Measurements from ENCODE around the gene NCBP1. TPM values are rescaled to one million over a fixed set of nuclear protein-coding genes. Genes with fewer than 3 reads are reported as not detected.

The NCBP1 gene
- total and polyA plus RNA-seq, 4 experiments from 2014 or later: 12.5 to 50.8 (median 30.3) TPM

DNA sequence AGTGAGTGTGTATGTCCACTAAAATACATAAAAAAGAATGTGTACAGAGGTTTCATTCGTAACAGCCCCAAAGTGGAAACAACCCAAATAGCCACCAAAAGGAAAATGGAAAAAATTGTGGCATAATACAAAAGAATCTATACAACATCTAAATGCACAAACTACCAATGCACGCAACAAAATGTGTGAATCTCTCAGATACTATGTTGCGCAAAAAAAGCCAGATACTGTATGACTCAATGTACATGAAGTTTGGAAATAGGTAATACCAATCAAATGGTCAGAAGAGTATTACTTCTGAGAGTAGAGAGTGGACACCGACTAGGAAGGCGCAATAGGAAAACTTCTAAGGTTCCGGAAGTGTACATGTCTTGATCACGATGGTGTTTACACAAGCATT, 61.1 kb downstream of the NCBP1 start:
- POLR2A ChIA-PET (ENCODE audit: partially characterized antibody): interaction anchor here (1.5 kb wide), 1 partner anchor 9 kb away, joined by 4 read pairs; no protein-coding TSS in a partner anchor
- no peak for DNase-seq
- CTCF ChIA-PET (ENCODE audit: partially characterized antibody): no interaction called here
- no peaks in the 10 kb centered on the region for H3K27me3 Mint-ChIP-seq
- no peaks in the 10 kb centered on the region for H3K9me3 Mint-ChIP-seq
- Histone ChIP-seq H3K9me3 (ENCODE audit: control insufficient read depth in 1 of 2, low read length in 2 of 2) (no peaks in the 10 kb centered on the region), H3K27me3 (ENCODE audit: insufficient read depth, low read length) (no peaks in the 10 kb centered on the region), H3K27ac (ENCODE audit: low read depth, low read length) (peak overlapping the region; percentile 1), H3K4me3 (ENCODE audit: low read length in 2 of 2) (no peak overlapping the region), H3K4me1 (ENCODE audit: insufficient read depth, low read length) (peaks cover 44% of the 10 kb centered on the region), H3K36me3 (ENCODE audit: insufficient read depth, low read length) (peaks cover 7% of the 10 kb centered on the region)
- H3K27ac Mint-ChIP-seq: peak overlapping the region in 5 of 7 donors; percentile 51 to 86 (median 75)
- H3K4me1 Mint-ChIP-seq: peaks cover 41 to 58% (median 49%) of the 10 kb centered on the region in 4 donors
- intact Hi-C loops (cut with micrococcal nuclease): loop anchor here (5.0 to 10.0 kb wide), 4 partner anchors 208 to 1100 kb away; partner anchors contain the start of genes ANKS6, ANP32B and TBC1D2
- H3K36me3 Mint-ChIP-seq: peaks cover 21 to 31% of the 10 kb centered on the region in 2 donors
- peak overlapping the region in 7 of 8 donors; percentile 18 to 93 (median 66) for H3K4me3 Mint-ChIP-seq

DNA sequence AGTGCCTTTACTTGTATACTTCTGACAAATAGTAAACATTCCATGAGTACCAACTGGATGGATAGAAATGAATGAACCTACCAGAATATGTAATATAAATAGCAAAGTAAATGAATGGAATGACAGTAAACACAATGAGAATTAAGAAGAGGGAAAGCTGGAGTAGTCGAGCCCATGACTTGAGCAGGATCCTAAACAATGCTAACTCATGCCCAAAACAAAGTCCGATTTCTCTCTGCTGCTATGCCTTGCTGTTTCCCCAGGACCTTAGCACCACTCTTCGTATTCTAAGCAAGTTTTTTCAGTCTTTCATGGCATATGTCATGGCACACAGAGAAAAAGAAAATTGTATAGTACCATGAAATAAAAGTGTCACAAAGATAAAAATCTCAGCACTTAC, 61.8 kb downstream of the NCBP1 start:
- POLR2A ChIA-PET (ENCODE audit: partially characterized antibody): interaction anchor here (1.0 to 3.6 kb wide), 9 partner anchors 8 to 290 kb away, joined by 3 to 49 read pairs (median 7); partner anchors contain the start of genes NCBP1, TRMO and TSTD2
- Histone ChIP-seq H3K27me3 (ENCODE audit: insufficient read depth, low read length) (no peaks in the 10 kb centered on the region), H3K9me3 (ENCODE audit: control insufficient read depth in 1 of 2, low read length in 2 of 2) (no peaks in the 10 kb centered on the region), H3K27ac (ENCODE audit: low read depth, low read length) (peak overlapping the region; percentile 68), H3K4me3 (ENCODE audit: low read length in 2 of 2) (no peak overlapping the region), H3K36me3 (ENCODE audit: insufficient read depth, low read length) (peaks cover 7% of the 10 kb centered on the region), H3K4me1 (ENCODE audit: insufficient read depth, low read length) (peaks cover 44% of the 10 kb centered on the region)
- Mint-ChIP-seq H3K36me3 (peaks cover 17 to 29% of the 10 kb centered on the region in 2 donors), H3K4me3 (peak overlapping the region; percentile 86 to 96 (median 92)), H3K27ac (peak overlapping the region; percentile 24 to 98 (median 61)), H3K9me3 (no peaks in the 10 kb centered on the region), H3K4me1 (peaks cover 41 to 56% (median 49%) of the 10 kb centered on the region in 4 donors), H3K27me3 (no peaks in the 10 kb centered on the region)
- CTCF ChIA-PET (ENCODE audit: partially characterized antibody): interaction anchor here (1.3 to 3.6 kb wide), 2 partner anchors 14 to 228 kb away, joined by 4 to 17 read pairs; partner anchors contain the start of gene TRMO
- DNase-seq: no peak
- intact Hi-C loops (cut with micrococcal nuclease): loop anchor here (5.0 to 10.0 kb wide), 4 partner anchors 207 to 1099 kb away; partner anchors contain the start of genes ANKS6, ANP32B and TBC1D2

DNA sequence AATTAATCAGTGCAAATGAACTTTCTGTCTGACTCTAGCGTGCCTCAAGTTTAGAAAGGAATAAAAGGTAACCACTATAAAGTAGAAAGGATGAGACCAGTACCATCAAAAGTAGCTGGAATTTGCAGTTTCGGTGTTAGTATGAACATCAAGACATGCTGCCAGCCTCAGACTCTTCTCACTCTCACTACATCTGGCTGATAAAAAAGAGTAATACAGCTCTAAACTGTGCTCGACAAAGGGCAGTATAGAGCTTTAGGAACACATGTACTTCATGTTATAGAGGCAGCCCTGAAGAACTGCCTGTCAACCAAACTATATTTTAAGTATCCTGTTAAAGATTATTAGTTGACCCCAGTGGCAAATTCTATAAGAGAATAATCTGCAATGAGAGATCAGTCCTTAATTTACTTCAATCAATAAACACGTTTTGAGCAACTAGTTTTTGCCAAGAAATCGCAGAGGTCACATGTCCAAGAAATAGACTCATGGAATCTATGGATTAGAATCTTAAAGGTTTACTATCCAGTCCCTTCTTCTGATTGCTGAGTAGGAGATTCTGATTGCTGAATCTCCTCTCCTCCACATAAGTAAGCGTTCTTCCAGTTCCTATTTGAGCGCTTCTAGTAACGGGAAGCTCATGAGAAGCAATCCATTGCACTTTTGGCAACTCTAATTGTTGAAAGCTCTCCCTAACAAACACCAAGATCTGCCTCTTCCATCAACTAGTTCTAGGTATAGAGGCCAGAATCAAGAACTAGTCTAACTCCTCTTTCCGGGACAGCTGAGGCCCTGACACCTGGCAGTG, 62.6 kb downstream of the NCBP1 start:
- Histone ChIP-seq H3K9me3 (ENCODE audit: control insufficient read depth in 1 of 2, low read length in 2 of 2) (no peaks in the 10 kb centered on the region), H3K27ac (ENCODE audit: low read depth, low read length) (peak overlapping the region; percentile 68), H3K4me3 (ENCODE audit: low read length in 2 of 2) (peak overlapping the region; percentile 4 to 82), H3K27me3 (ENCODE audit: insufficient read depth, low read length) (no peaks in the 10 kb centered on the region), H3K36me3 (ENCODE audit: insufficient read depth, low read length) (peaks cover 1% of the 10 kb centered on the region), H3K4me1 (ENCODE audit: insufficient read depth, low read length) (peaks cover 44% of the 10 kb centered on the region)
- CTCF ChIA-PET (ENCODE audit: partially characterized antibody): interaction anchor here (1.1 to 3.6 kb wide), 3 partner anchors 13 to 560 kb away, joined by 4 to 17 read pairs (median 4); partner anchors contain the start of genes TBC1D2 and TRMO
- Mint-ChIP-seq H3K36me3 (peaks cover 12 to 23% of the 10 kb centered on the region in 2 donors), H3K27me3 (no peaks in the 10 kb centered on the region), H3K9me3 (peaks cover 0 to 2% (median 0%) of the 10 kb centered on the region in 8 donors), H3K4me1 (peaks cover 41 to 56% (median 49%) of the 10 kb centered on the region in 4 donors), H3K4me3 (peak overlapping the region; percentile 86 to 96 (median 92)), H3K27ac (peak overlapping the region; percentile 86 to 98 (median 96))
- DNase-seq: peak in 1 of 5 donors; percentile 6
- POLR2A ChIA-PET (ENCODE audit: partially characterized antibody): interaction anchor here (0.6 to 3.6 kb wide), 22 partner anchors 8 to 561 kb away, joined by 3 to 49 read pairs (median 5); partner anchors contain the start of genes NCBP1, TRMO and TSTD2
- intact Hi-C loops (cut with micrococcal nuclease): loop anchor here (5.0 to 10.0 kb wide), 4 partner anchors 206 to 1099 kb away; partner anchors contain the start of genes ANKS6, ANP32B and TBC1D2

DNA sequence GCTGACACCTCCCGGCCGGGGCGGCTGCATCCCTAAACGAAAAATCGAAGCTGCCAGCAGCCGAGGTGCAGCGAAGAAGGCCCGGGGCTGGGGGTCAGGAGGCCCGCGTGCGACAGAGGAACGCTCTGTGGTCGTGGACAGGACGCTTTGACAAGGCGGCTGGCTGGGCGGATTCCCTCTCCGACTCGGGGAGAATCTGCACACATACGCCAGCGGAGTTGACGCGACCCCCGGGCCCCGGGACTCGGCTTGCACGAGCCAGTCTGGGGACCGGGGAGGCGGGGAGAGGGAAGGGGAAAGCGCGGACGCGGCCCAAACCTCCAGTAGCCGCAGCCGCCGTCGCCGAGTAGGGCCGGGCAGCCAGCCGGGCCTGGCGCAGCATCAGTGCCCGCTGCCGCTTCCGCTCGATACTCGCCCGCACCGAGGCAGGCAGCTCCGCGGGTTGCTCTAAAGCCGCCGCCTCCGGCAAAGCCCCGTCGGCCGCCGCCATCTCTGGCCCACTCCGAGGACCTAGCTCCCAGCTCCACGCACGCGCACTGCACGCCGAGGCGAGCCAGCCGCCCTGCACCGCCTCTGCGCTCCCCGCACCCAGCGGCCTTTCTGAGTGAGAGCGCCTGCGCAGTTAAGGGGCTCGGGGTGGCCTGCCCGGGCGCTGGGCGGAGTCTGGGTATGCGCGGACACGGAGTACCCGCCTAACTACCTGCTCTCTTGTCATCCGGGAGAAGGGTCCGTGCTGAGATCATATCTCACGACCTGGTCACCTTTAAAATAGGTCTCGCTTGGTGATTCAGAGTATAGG, 63.4 kb downstream of the NCBP1 start, which contains the start of gene XPA:
TSS of gene XPA (minus strand) at position 538 of the 799 bp plus-strand sequence. CDS start at position 490, 48 bp downstream.
- H3K27me3 Mint-ChIP-seq: no peaks in the 10 kb centered on the region
- ChIA-PET POLR2A (ENCODE audit: partially characterized antibody) (interaction anchor here (0.6 to 3.6 kb wide), 26 partner anchors 9 to 1130 kb away, joined by 3 to 49 read pairs (median 6); partner anchors contain the start of genes ANP32B, NCBP1, TBC1D2 and TRMO), CTCF (ENCODE audit: partially characterized antibody) (interaction anchor here (1.1 to 3.6 kb wide), 7 partner anchors 9 to 559 kb away, joined by 3 to 17 read pairs (median 4); partner anchors contain the start of genes TBC1D2 and TRMO)
- H3K9me3 Mint-ChIP-seq: peaks cover 0 to 2% (median 0%) of the 10 kb centered on the region in 8 donors
- Histone ChIP-seq H3K9me3 (ENCODE audit: control insufficient read depth in 1 of 2, low read length in 2 of 2) (no peaks in the 10 kb centered on the region), H3K4me1 (ENCODE audit: insufficient read depth, low read length) (peaks cover 44% of the 10 kb centered on the region), H3K36me3 (ENCODE audit: insufficient read depth, low read length) (no peaks in the 10 kb centered on the region), H3K4me3 (ENCODE audit: low read length in 2 of 2) (peak within 1 kb of the TSS; percentile 4 to 82), H3K27me3 (ENCODE audit: insufficient read depth, low read length) (no peaks in the 10 kb centered on the region), H3K27ac (ENCODE audit: low read depth, low read length) (peak within 1 kb of the TSS; percentile 68)
- intact Hi-C loops (cut with micrococcal nuclease): loop anchor here (1.0 to 10.0 kb wide), 5 partner anchors 64 to 1098 kb away; partner anchors contain the start of genes ANKS6, ANP32B, NCBP1 and TBC1D2
- peaks cover 41 to 56% (median 49%) of the 10 kb centered on the region in 4 donors for H3K4me1 Mint-ChIP-seq
- peak within 1 kb of the TSS; percentile 86 to 96 (median 92) for H3K4me3 Mint-ChIP-seq
- peak; percentile 96 to 97 (median 96) for DNase-seq
- H3K27ac Mint-ChIP-seq: peak within 1 kb of the TSS; percentile 86 to 98 (median 96)
- peaks cover 11 to 20% of the 10 kb centered on the region in 2 donors for H3K36me3 Mint-ChIP-seq

DNA sequence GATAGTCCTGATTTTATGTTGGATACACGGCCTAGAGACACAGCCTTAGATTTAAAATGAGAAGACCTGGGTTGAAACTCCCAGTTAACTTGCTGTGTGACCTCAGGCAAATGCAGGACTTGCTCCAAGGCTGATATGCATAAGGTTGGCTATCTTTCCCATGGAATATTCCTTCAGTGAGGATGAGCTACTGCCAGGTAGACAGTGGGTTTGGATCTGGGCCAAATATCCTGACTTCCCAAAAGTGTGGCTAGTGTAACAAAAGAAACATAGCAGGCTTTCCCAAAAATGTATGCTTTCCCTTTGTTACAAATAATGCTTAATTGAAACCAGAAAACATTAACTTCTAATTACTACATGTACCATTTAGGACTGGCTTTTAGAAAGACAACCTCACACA, 64.2 kb downstream of the NCBP1 start:
- ChIA-PET POLR2A (ENCODE audit: partially characterized antibody) (interaction anchor here (0.8 to 3.6 kb wide), 13 partner anchors 8 to 558 kb away, joined by 3 to 49 read pairs (median 7); partner anchors contain the start of genes ANP32B, NCBP1, TBC1D2 and TRMO), CTCF (ENCODE audit: partially characterized antibody) (interaction anchor here (1.2 to 3.6 kb wide), 5 partner anchors 10 to 225 kb away, joined by 3 to 17 read pairs (median 4); partner anchors contain the start of gene TRMO)
- peak overlapping the region; percentile 68 for H3K27ac ChIP-seq (ENCODE audit: low read depth, low read length)
- H3K9me3 ChIP-seq (ENCODE audit: control insufficient read depth in 1 of 2, low read length in 2 of 2): no peaks in the 10 kb centered on the region
- peak overlapping the region; percentile 86 to 96 (median 92) for H3K4me3 Mint-ChIP-seq
- H3K27me3 ChIP-seq (ENCODE audit: insufficient read depth, low read length): no peaks in the 10 kb centered on the region
- no peak for DNase-seq
- H3K27me3 Mint-ChIP-seq: no peaks in the 10 kb centered on the region
- intact Hi-C loops (cut with micrococcal nuclease): loop anchor here (1.0 to 10.0 kb wide), 5 partner anchors 65 to 1097 kb away; partner anchors contain the start of genes ANKS6, ANP32B, NCBP1 and TBC1D2
- H3K36me3 Mint-ChIP-seq: peaks cover 4 to 16% of the 10 kb centered on the region in 2 donors
- H3K4me1 Mint-ChIP-seq: peaks cover 39 to 55% (median 49%) of the 10 kb centered on the region in 4 donors
- H3K4me3 ChIP-seq (ENCODE audit: low read length in 2 of 2): peak overlapping the region; percentile 4 to 82
- peaks cover 44% of the 10 kb centered on the region for H3K4me1 ChIP-seq (ENCODE audit: insufficient read depth, low read length)
- peak overlapping the region; percentile 86 to 98 (median 96) for H3K27ac Mint-ChIP-seq
- peaks cover 0 to 2% (median 0%) of the 10 kb centered on the region in 8 donors for H3K9me3 Mint-ChIP-seq
- no peaks in the 10 kb centered on the region for H3K36me3 ChIP-seq (ENCODE audit: insufficient read depth, low read length)

DNA sequence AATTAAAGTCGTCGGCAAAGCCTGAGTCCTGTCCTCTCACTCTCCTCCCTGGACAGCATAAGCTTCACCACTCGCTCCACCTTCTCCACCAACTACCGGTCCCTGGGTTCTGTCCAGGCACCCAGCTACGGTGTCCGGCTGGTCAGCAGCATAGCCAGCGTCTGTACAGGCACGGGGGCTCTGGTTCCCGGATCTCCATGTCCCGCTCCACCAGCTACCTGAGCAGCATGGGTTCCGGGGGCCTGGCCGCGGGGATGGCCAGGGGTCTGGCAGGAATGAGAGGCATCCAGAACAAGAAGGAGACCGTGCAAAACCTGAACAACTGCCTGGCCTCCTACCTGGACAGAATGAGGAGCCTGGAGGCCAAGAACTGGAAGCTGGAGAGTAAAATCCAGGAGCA, 65.2 kb downstream of the NCBP1 start:
- ChIA-PET CTCF (ENCODE audit: partially characterized antibody) (interaction anchor here (0.9 to 3.6 kb wide), 4 partner anchors 10 to 224 kb away, joined by 3 to 17 read pairs (median 8); partner anchors contain the start of gene TRMO), POLR2A (ENCODE audit: partially characterized antibody) (interaction anchor here (3.3 to 3.6 kb wide), 2 partner anchors 66 to 223 kb away, joined by 26 to 49 read pairs; partner anchors contain the start of genes NCBP1, TRMO and TSTD2)
- no peaks in the 10 kb centered on the region for H3K27me3 Mint-ChIP-seq
- peaks cover 0 to 8% of the 10 kb centered on the region in 2 donors for H3K36me3 Mint-ChIP-seq
- H3K27me3 ChIP-seq (ENCODE audit: insufficient read depth, low read length): no peaks in the 10 kb centered on the region
- no peak overlapping the region for H3K4me3 ChIP-seq (ENCODE audit: low read length in 2 of 2)
- peaks cover 36 to 49% (median 44%) of the 10 kb centered on the region in 4 donors for H3K4me1 Mint-ChIP-seq
- no peaks in the 10 kb centered on the region for H3K36me3 ChIP-seq (ENCODE audit: insufficient read depth, low read length)
- DNase-seq: no peak
- H3K27ac ChIP-seq (ENCODE audit: low read depth, low read length): no peak overlapping the region
- no peak overlapping the region for H3K27ac Mint-ChIP-seq
- peaks cover 37% of the 10 kb centered on the region for H3K4me1 ChIP-seq (ENCODE audit: insufficient read depth, low read length)
- H3K9me3 ChIP-seq (ENCODE audit: control insufficient read depth in 1 of 2, low read length in 2 of 2): no peaks in the 10 kb centered on the region
- intact Hi-C loops (cut with micrococcal nuclease): loop anchor here (5.0 to 10.0 kb wide), 4 partner anchors 203 to 1096 kb away; partner anchors contain the start of genes ANKS6, ANP32B and TBC1D2
- H3K9me3 Mint-ChIP-seq: peaks cover 0 to 2% (median 0%) of the 10 kb centered on the region in 8 donors
- peak overlapping the region in 1 of 8 donors; percentile 45 for H3K4me3 Mint-ChIP-seq
